Esophagus squamous epithelium (tissue), 5 donors: ENCODE measurements around the gene MPPED2. TPM values are rescaled to one million over a fixed set of nuclear protein-coding genes. Genes with fewer than 3 reads are reported as not detected.

Experiments used
- DNase-seq: peaks from one replicate; lab custom pipeline; 2025; lab: John Stamatoyannopoulos, UW
- H3K27ac ChIP-seq, 4 donors: fragments of 200-600 bp; sonication (generic); one replicate each; pipeline ENCODE4 v1.5.1; 2016 to 2019; ENCODE audit warnings: mild to moderate bottlenecking in 1 of 4
- H3K27me3 ChIP-seq, 4 donors: fragments of 200-600 bp; sonication (generic); 1 replicate in 3 of 4; 2 replicates in 1 of 4; pipeline versions ENCODE4 v1.5.1 to v1.6.0; 2017 to 2021; ENCODE audit warnings: antibody characterized with exemption in 1 of 4
- H3K36me3 ChIP-seq, 3 donors: fragments of 200-600 bp; sonication (generic); one replicate each; pipeline ENCODE4 v1.5.1; 2016 to 2019
- H3K4me1 ChIP-seq, 3 donors: fragments of 200-600 bp; sonication (generic); one replicate each; pipeline ENCODE4 v1.5.1; 2017 to 2019
- H3K4me3 ChIP-seq, 4 donors: fragments of 200-600 bp; sonication (generic); 1 replicate in 3 of 4; 2 replicates in 1 of 4; pipeline ENCODE4 v1.5.1; 2016 to 2019; ENCODE audit warnings: mild to moderate bottlenecking in 2 of 4, moderate library complexity in 1 of 4
- H3K9me3 ChIP-seq, 3 donors: fragments of 200-600 bp; sonication (generic); one replicate each; pipeline ENCODE4 v1.5.1; 2016 to 2019
- CTCF ChIP-seq, 6 experiments: fragments of 450-650 bp in 4 of 6; fragments of 200-600 bp in 2 of 6; sonication (generic) in 2 of 6; IDR thresholded peaks; one replicate each; pipeline ENCODE4 v1.5.1; 2016 to 2019; ENCODE audit warnings: antibody characterized with exemption in 6 of 6, mild to moderate bottlenecking in 4 of 6, moderate library complexity in 4 of 6
- POLR2A ChIP-seq, 4 donors: fragments of 450-650 bp; IDR thresholded peaks; one replicate each; pipeline ENCODE4 v1.6.1; 2017; ENCODE audit warnings: antibody characterized with exemption in 4 of 4, mild to moderate bottlenecking in 4 of 4, moderate library complexity in 3 of 4
- WGBS, 2 donors: methylation state at CpG; one replicate each; pipeline ENCODE4 v1.1.5; 2018; 5-methylcytosine and 5-hydroxymethylcytosine counted together
- intact Hi-C: fragments of 100-400 bp; cut with DNase I; formaldehyde crosslinking; loops from one replicate; pipeline ENCODE4 v1.15.0; 2022
- total RNA-seq, 4 donors: library from RNA; depleted of rRNA; stranded (reverse); fragments of >200 nt; gene quantifications; one replicate each; pipeline ENCODE4 v1.1.0, GENCODE V29; 2016
- donor health status: DM: yes; HTN: yes; CAD: no.

Gene MPPED2
- total RNA-seq, 4 donors from 2014 or later, result 0.49 to 3.2 (median 1.8) TPM

GRCh38 chr11:30610628-30611027, 24.5 kb upstream of the MPPED2 start:
- H3K9me3 ChIP-seq, result no peaks in the 10 kb centered on the region
- DNase-seq, result no peak
- WGBS, 2 donors, result 83 to 85% methylated on average over 3 of the region's 3 CpGs
- H3K4me3 ChIP-seq, result no peak overlapping the region
- no peaks in the 10 kb centered on the region for H3K36me3 ChIP-seq
- H3K4me1 ChIP-seq, result no peaks in the 10 kb centered on the region
- TF ChIP-seq CTCF (IDR thresholded peaks at IDR 0.05) (no peak), POLR2A (IDR thresholded peaks at IDR 0.05) (no peak)
- no peaks in the 10 kb centered on the region for H3K27me3 ChIP-seq
- intact Hi-C loops, result no loop called here
- no peak overlapping the region for H3K27ac ChIP-seq

DNA sequence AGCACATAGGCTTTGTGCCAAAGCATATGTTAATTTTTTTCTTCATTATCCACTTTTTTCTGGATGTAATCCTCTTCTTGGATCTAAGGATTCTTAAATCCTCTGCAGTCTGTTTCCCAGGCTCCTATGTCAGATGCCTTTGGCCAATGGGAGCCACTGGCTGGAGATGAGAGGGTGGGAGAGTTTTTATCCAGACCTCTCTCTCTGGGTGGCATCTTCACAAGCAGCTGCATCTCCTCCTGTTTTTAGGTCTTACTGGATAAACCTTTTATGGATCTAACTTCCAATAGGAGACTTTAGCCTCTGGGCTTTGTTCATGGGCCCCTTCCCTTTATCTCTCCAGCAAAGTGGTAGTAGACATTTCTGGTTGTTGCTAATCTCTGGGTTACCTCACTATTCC, 22.4 kb upstream of the MPPED2 start:
- TF ChIP-seq POLR2A (IDR thresholded peaks at IDR 0.05) (no peak), CTCF (IDR thresholded peaks at IDR 0.05) (no peak)

DNA sequence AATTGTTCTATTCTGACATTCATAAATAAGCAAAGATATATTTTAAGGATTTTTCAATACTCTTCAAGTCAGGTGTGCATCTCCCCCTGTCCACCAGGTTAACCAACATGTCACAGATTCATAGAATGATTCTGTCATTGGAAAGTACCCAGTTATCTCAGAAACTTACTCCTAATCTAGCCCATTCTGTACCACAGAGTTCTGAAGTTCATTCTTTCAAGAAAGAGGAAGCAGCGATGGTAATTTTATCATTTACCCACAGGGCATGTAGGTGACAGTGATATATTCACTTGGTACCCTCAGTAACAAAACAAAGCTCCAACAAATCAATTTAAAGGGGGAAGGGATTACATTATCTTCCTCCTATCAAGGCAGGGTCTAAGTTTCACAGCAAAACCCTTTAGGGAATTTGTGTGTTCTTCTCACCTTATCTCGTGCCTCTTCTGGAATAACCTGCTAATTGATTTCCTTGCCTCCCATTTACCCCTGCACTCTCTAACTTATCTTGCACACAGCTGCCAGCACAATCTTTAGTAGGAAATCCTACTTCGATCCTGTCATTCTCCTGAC, 19.0 kb upstream of the MPPED2 start:
- H3K9me3 ChIP-seq, result no peaks in the 10 kb centered on the region
- H3K4me3 ChIP-seq, result no peak overlapping the region
- 34 to 35% methylated on average over 3 of the region's 3 CpGs for WGBS, 2 donors
- H3K27me3 ChIP-seq, result no peaks in the 10 kb centered on the region
- no peaks in the 10 kb centered on the region for H3K36me3 ChIP-seq
- no peak for TF ChIP-seq CTCF (IDR thresholded peaks at IDR 0.05)
- no peak for TF ChIP-seq POLR2A (IDR thresholded peaks at IDR 0.05)
- no peak overlapping the region for H3K27ac ChIP-seq
- no peaks in the 10 kb centered on the region for H3K4me1 ChIP-seq
- intact Hi-C loops, result no loop called here
- no peak for DNase-seq

More for the DNA sequence above, 22.4 kb upstream of the MPPED2 start:
- Histone ChIP-seq H3K4me1 (no peaks in the 10 kb centered on the region), H3K9me3 (no peaks in the 10 kb centered on the region), H3K27me3 (no peaks in the 10 kb centered on the region), H3K27ac (no peak overlapping the region), H3K36me3 (no peaks in the 10 kb centered on the region), H3K4me3 (no peak overlapping the region)
- intact Hi-C loops, result no loop called here
- no peak for DNase-seq

GRCh38 chr11:30603357-30603756, 17.2 kb upstream of the MPPED2 start:
- H3K27ac ChIP-seq, result no peak overlapping the region
- TF ChIP-seq POLR2A (IDR thresholded peaks at IDR 0.05), result no peak
- TF ChIP-seq CTCF (IDR thresholded peaks at IDR 0.05), result no peak
- H3K4me3 ChIP-seq, result no peak overlapping the region
- no peak for DNase-seq
- H3K36me3 ChIP-seq, result no peaks in the 10 kb centered on the region
- intact Hi-C loops, result no loop called here
- H3K9me3 ChIP-seq, result no peaks in the 10 kb centered on the region
- WGBS, 2 donors, result 50 to 52% methylated on average over 2 of the region's 2 CpGs
- no peaks in the 10 kb centered on the region for H3K27me3 ChIP-seq
- H3K4me1 ChIP-seq, result no peaks in the 10 kb centered on the region

GRCh38 chr11:30596832-30597231, 10.7 kb upstream of the MPPED2 start:
- Histone ChIP-seq H3K27ac (no peak overlapping the region), H3K4me1 (no peaks in the 10 kb centered on the region), H3K36me3 (no peaks in the 10 kb centered on the region), H3K4me3 (no peak overlapping the region), H3K27me3 (no peaks in the 10 kb centered on the region), H3K9me3 (no peaks in the 10 kb centered on the region)
- 51 to 56% methylated on average over 2 of the region's 2 CpGs for WGBS, 2 donors
- no peak for TF ChIP-seq POLR2A (IDR thresholded peaks at IDR 0.05)
- no peak for TF ChIP-seq CTCF (IDR thresholded peaks at IDR 0.05)
- no peak for DNase-seq
- intact Hi-C loops, result no loop called here
